Activated naive CD4-positive, alpha-beta T cell treated with anti-CD3 and anti-CD28 coated beads, Interleukin-2, amount 50 U/mL, for 72 hours (primary cell): ENCODE results near the gene SLC6A12. TPM values are rescaled to one million over a fixed set of nuclear protein-coding genes. Genes with fewer than 3 reads are reported as not detected.

Experiments
- ATAC-seq, 2 donors: fragments of 150-1000 bp; cut with Tn5 transposase; 2 replicates each; pipeline ENCODE4 v1.10.0; 2021; ENCODE audit warnings: mild to moderate bottlenecking in 2 of 2, moderate library complexity in 2 of 2
- DNase-seq, 2 donors: peaks; one replicate each; pipeline ENCODE4 v3.0.0; 2021 to 2022; ENCODE audit warnings: low spot score in 2 of 2
- H3K27ac Mint-ChIP-seq, 2 donors: one replicate each; pipeline ENCODE4 v1.8.0; 2022; ENCODE audit warnings: mild to moderate bottlenecking in 2 of 2, mixed read lengths in 2 of 2
- H3K36me3 Mint-ChIP-seq, 2 donors: one replicate each; pipeline ENCODE4 v1.8.0; 2022; ENCODE audit warnings: mixed read lengths in 2 of 2
- H3K9me3 Mint-ChIP-seq, 2 donors: one replicate each; pipeline ENCODE4 v1.8.0; 2022; ENCODE audit warnings: mixed read lengths in 2 of 2
- total RNA-seq, 2 donors: library from RNA; stranded (reverse); gene quantifications; one replicate each; pipeline ENCODE4 v1.2.3, GENCODE V29; 2022

SLC6A12 gene
- total RNA-seq, 2 donors from 2014 or later: not detected

DNA sequence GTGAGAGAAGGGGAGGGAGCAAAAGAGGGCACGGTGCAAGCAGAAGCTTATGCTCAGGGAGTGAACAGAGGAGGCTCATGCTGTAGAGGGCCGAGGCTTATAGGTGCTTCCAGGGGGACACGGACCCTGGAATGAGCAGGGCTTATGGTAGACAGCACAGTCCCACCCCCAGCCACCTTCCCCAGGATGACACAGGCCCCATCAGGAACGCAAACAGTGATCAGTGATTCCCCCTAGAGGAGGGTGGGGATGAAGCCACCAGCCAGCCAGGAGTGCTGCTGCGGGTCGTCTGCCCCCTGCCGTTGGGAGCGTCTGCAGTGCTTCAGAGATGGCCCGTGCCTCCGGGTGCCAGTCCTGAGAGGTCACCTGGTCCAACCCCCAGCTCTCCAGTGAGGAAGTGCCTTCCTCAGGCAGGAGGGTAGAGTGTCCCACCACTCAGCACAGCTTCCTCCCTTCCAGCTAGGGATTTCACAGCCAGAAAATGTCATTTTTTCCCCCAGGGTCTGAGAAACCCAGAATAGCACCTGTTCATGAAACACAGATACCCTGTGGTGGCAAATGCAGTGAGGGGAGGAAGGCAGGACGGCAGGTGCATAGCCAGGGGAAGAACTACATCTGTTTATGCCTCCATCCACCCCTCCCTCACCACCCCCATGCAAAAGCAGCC is 60.7 kb downstream of the SLC6A12 start:
- H3K27ac Mint-ChIP-seq: no peak overlapping the region
- ATAC-seq (peak; percentile 85 to 96), DNase-seq (peak in 1 of 2 donors; percentile 65)
- H3K36me3 Mint-ChIP-seq: no peaks in the 10 kb centered on the region
- H3K9me3 Mint-ChIP-seq: no peaks in the 10 kb centered on the region

DNA sequence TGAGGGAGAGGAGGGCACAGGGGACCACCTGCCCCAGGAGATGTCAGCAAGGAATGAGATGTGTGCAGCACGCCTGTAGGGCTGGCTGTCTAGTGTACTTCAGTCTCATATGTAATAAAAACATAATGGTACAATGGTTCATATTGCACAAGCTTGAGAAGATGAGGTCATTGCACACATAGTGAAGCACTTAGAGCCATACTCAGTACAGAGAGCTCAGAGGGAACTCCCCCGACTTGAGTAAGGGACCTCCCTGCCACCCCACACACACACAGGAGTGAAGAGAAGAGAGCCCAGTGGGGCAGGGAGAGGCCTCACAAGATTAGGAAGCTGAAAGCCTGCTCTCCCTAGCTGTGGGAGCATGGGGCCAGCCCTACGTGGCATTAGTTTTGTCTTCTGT is 61.5 kb downstream of the SLC6A12 start:
- Mint-ChIP-seq H3K9me3 (no peaks in the 10 kb centered on the region), H3K27ac (no peak overlapping the region), H3K36me3 (no peaks in the 10 kb centered on the region)
- DNase-seq: no peak
- no peak for ATAC-seq

GRCh38 chr12:151579-151978 is 62.4 kb downstream of the SLC6A12 start:
- Mint-ChIP-seq H3K27ac (no peak overlapping the region), H3K9me3 (no peaks in the 10 kb centered on the region), H3K36me3 (no peaks in the 10 kb centered on the region)
- ATAC-seq (no peak), DNase-seq (no peak)

DNA sequence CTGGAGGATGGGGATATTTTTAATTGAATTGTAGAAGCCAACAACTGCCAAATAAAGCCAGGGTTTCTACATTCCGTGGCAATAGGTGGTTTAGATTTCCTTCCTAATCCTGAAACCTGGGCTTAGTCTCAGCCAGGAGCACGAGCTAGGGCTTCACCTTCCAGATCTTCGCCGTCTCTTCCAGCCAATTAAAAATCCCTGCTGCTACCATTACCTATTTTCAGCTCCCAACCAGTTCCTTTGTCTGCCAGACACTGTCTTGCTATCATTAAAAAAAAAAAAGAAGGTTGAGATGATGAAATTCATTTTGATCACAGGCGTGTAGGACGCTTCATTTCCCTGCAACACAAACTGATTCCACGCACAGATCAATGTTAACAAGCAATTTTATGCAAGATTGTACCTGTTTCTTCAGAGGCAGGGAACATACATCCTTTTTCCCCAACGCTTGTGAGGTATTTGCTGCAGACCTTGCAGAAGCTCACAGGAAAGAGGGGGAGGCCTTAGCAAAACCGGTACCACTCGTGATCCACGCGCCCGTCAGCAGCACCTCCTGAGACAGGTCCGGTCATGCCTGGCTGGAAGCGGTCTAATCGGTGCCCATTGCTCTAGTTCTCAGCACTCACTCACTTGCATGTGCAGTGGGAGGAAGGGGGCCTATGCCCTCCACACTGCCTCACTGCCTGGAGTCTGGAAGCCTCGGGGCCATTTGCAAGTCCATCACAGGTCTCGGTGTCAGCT is 65.1 kb downstream of the SLC6A12 start:
- Mint-ChIP-seq H3K9me3 (no peaks in the 10 kb centered on the region), H3K36me3 (no peaks in the 10 kb centered on the region), H3K27ac (peak overlapping the region in 1 of 2 donors; percentile 53)
- ATAC-seq: no peak
- DNase-seq: no peak

GRCh38 chr12:147242-147641 is 66.7 kb downstream of the SLC6A12 start:
- ATAC-seq: no peak
- Mint-ChIP-seq H3K27ac (no peak overlapping the region), H3K36me3 (no peaks in the 10 kb centered on the region), H3K9me3 (no peaks in the 10 kb centered on the region)
- DNase-seq: no peak

- ATAC-seq: no peak
- H3K27ac Mint-ChIP-seq: no peak overlapping the region
- no peaks in the 10 kb centered on the region for H3K9me3 Mint-ChIP-seq
- H3K36me3 Mint-ChIP-seq: no peaks in the 10 kb centered on the region
- DNase-seq: no peak
Measured at GRCh38 chr12:145369-145960, 68.5 kb downstream of the SLC6A12 start.

DNA sequence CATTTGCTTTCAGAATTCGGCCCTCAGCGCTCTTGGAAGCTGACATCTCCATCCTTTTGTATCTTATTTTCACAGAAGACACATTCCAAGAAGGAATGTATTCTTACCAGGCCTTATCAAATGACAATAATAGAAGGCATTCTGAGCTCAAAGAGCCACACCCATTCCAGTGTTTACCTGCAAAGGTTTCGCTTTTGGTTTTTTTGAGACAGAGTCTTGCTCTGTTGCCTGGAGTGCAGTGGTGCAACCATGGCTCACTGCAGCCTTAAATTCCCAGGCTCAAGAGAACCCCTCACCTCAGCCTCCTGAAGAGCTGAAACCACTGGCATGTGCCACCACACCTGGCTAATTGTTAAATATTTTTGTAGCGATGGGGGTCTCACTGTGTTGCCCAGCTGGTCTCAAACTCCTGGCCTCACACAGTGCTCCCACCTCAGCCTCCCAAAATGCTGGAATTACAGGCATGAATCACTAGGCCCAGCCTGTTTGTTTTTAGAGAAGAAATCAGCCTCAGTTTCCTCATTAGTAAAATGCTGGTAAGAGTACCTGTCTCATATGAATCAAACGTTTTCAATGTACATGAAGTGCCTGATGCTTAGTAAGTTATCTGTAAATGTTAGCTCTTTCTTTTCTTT is 69.2 kb downstream of the SLC6A12 start:
- Mint-ChIP-seq H3K27ac (no peak overlapping the region), H3K9me3 (no peaks in the 10 kb centered on the region), H3K36me3 (no peaks in the 10 kb centered on the region)
- no peak for DNase-seq
- ATAC-seq: no peak

- ATAC-seq: no peak
- Mint-ChIP-seq H3K36me3 (no peaks in the 10 kb centered on the region), H3K9me3 (no peaks in the 10 kb centered on the region), H3K27ac (no peak overlapping the region)
- no peak for DNase-seq
Measured at GRCh38 chr12:143964-144649, 69.8 kb downstream of the SLC6A12 start.

GRCh38 chr12:140162-140561 is 73.8 kb downstream of the SLC6A12 start:
- no peak for ATAC-seq
- H3K27ac Mint-ChIP-seq: no peak overlapping the region
- DNase-seq: no peak
- no peaks in the 10 kb centered on the region for H3K36me3 Mint-ChIP-seq
- H3K9me3 Mint-ChIP-seq: no peaks in the 10 kb centered on the region

Other genes starting within 250 kb of the SLC6A12 start
- gene IQSEC3, start 147.4 kb downstream of the SLC6A12 start, total RNA-seq: 1 to 10 TPM in 1 of 2 donors, under 1 TPM in 1; 0.32 to 1.6 TPM
- gene SLC6A13, start 48.7 kb upstream of the SLC6A12 start, total RNA-seq: not detected
- 10 to 100 TPM; 85.9 to 86.1 TPM for gene KDM5A, start 175.2 kb upstream of the SLC6A12 start, total RNA-seq
- 10 to 100 TPM; 18.1 to 21.3 TPM for gene CCDC77, start 187.5 kb upstream of the SLC6A12 start, total RNA-seq
- gene B4GALNT3, start 245.8 kb upstream of the SLC6A12 start, total RNA-seq: 1 to 10 TPM; 1.8 to 3.8 TPM